H1 (cell line): ENCODE measurements around the gene COX7A1. TPM values are rescaled to one million over a fixed set of nuclear protein-coding genes. Genes with fewer than 3 reads are reported as not detected.

Source experiments
- CTCF ChIA-PET: fragments of 300-600 bp; sonication (Branson Sonifier 250); formaldehyde crosslinking; loops from one replicate; lab custom pipeline; 2021; ENCODE audit not compliant: partially characterized antibody; lab: Charles Lee
- POLR2A ChIA-PET: fragments of 300-600 bp; sonication (Branson Sonifier 250); formaldehyde crosslinking; loops from one replicate; lab custom pipeline; 2021; ENCODE audit warnings: inconsistent platforms; ENCODE audit not compliant: partially characterized antibody; lab: Charles Lee
- DNase-seq, 2 experiments: peaks; one replicate each; pipeline versions ENCODE4 v3.0.0 to v3.0.0-alpha.2; 2010 to 2022; ENCODE audit warnings: low spot score in 2 of 2, low read depth in 1 of 2, mixed read lengths in 1 of 2
- FAIRE-seq: peaks from 2 replicates; lab custom pipeline; 2011; peaks lifted over from hg19 to GRCh38; lab: Jason Lieb, UNC
- H2AFZ ChIP-seq: 2 replicates; pipeline ENCODE4 v1.8.1; 2012; ENCODE audit warnings: low read length, inconsistent platforms
- H2AK5ac ChIP-seq: 2 replicates; pipeline ENCODE4 v1.6.1; 2013; ENCODE audit warnings: low read depth, low read length
- H2BK120ac ChIP-seq: replicated peaks from 2 replicates; pipeline ENCODE3; 2013; ENCODE audit warnings: low read depth, low read length, inconsistent platforms
- H2BK12ac ChIP-seq: 2 replicates; pipeline ENCODE4 v1.6.1; 2013; ENCODE audit warnings: low read depth, low read length
- H2BK15ac ChIP-seq: 2 replicates; pipeline ENCODE4 v1.6.1; 2013; ENCODE audit warnings: low read length
- H2BK20ac ChIP-seq: 2 replicates; pipeline ENCODE4 v1.6.1; 2013; ENCODE audit warnings: low read length
- H2BK5ac ChIP-seq: 2 replicates; pipeline ENCODE4 v1.6.1; 2013; ENCODE audit warnings: low read depth, low read length
- H3K14ac ChIP-seq: 2 replicates; pipeline ENCODE4 v1.6.1; 2013; ENCODE audit warnings: inconsistent platforms; ENCODE audit not compliant: insufficient read length
- H3K18ac ChIP-seq: 2 replicates; pipeline ENCODE4 v1.6.1; 2013; ENCODE audit warnings: low read length; ENCODE audit errors: extremely low read depth
- H3K23ac ChIP-seq: 2 replicates; pipeline ENCODE4 v1.6.1; 2013; ENCODE audit warnings: inconsistent platforms; ENCODE audit not compliant: insufficient read length
- H3K23me2 ChIP-seq: 2 replicates; pipeline ENCODE4 v1.6.1; 2013; ENCODE audit warnings: low read depth, low read length
- H3K27ac ChIP-seq: 2 replicates; pipeline ENCODE4 v1.6.1; 2011; ENCODE audit warnings: low read depth, low read length, inconsistent platforms
- H3K27me3 ChIP-seq, 4 experiments: replicated peaks in 1 of 4; 1 replicate in 1 of 4; 2 replicates in 3 of 4; pipeline versions ENCODE4 v1.6.1 to v1.8.1; 2011 to 2013; ENCODE audit warnings: low read length in 3 of 4, mild to moderate bottlenecking in 3 of 4, inconsistent platforms in 2 of 4, mixed read lengths in 2 of 4, moderate library complexity in 1 of 4; ENCODE audit not compliant: control insufficient read depth in 3 of 4, insufficient read depth in 3 of 4; ENCODE audit errors: extremely low read depth in 1 of 4
- H3K36me3 ChIP-seq, 4 experiments: 2 replicates each; pipeline versions ENCODE4 v1.6.1 to v1.8.1; 2011 to 2013; ENCODE audit warnings: mild to moderate bottlenecking in 4 of 4, low read length in 3 of 4, moderate library complexity in 2 of 4, control low read depth in 1 of 4, inconsistent platforms in 1 of 4; ENCODE audit not compliant: insufficient read depth in 4 of 4, control insufficient read depth in 2 of 4
- H3K4ac ChIP-seq: replicated peaks from 2 replicates; pipeline ENCODE3; 2013; ENCODE audit warnings: low read length, low read depth, mixed read lengths, inconsistent platforms; ENCODE audit not compliant: insufficient read length
- H3K4me1 ChIP-seq, 4 experiments: replicated peaks in 1 of 4; 1 replicate in 1 of 4; 2 replicates in 3 of 4; pipeline versions ENCODE4 v1.6.1 to v1.8.1; 2011 to 2013; ENCODE audit warnings: low read length in 3 of 4, inconsistent platforms in 2 of 4, mixed read lengths in 1 of 4; ENCODE audit not compliant: insufficient read depth in 4 of 4, control insufficient read depth in 3 of 4
- H3K4me2 ChIP-seq, 2 experiments: 2 replicates each; pipeline versions ENCODE4 v1.6.1 to v1.8.1; 2011 to 2013; ENCODE audit warnings: low read depth in 2 of 2, low read length in 2 of 2, control low read depth in 1 of 2, inconsistent platforms in 1 of 2, mild to moderate bottlenecking in 1 of 2; ENCODE audit not compliant: insufficient read depth in 1 of 2
- H3K4me3 ChIP-seq, 4 experiments: fragments of 200-600, 300-600 bp in 1 of 4; sonication (generic), shearing (Covaris generic), sonication (Bioruptor Twin) in 1 of 4; 2 replicates each; pipeline versions ENCODE4 v1.5.1 to v1.8.1; 2011 to 2016; ENCODE audit warnings: low read length in 4 of 4, low read depth in 3 of 4, control low read depth in 2 of 4, inconsistent platforms in 2 of 4, mild to moderate bottlenecking in 2 of 4, mixed read lengths in 1 of 4, moderate library complexity in 1 of 4; ENCODE audit not compliant: insufficient read depth in 2 of 4; ENCODE audit errors: extremely low read depth in 1 of 4
- H3K56ac ChIP-seq: replicated peaks from 2 replicates; pipeline ENCODE3; 2013; ENCODE audit warnings: low read depth, mild to moderate bottlenecking, mixed read lengths, low read length, inconsistent platforms; ENCODE audit not compliant: insufficient read length
- H3K79me1 ChIP-seq: 2 replicates; pipeline ENCODE4 v1.6.1; 2013; ENCODE audit warnings: low read depth, low read length, control low read depth
- H3K79me2 ChIP-seq, 2 experiments: 2 replicates each; pipeline versions ENCODE4 v1.6.1 to v1.8.1; 2012 to 2013; ENCODE audit warnings: low read length in 2 of 2, mild to moderate bottlenecking in 2 of 2, inconsistent platforms in 1 of 2; ENCODE audit not compliant: insufficient read depth in 2 of 2, control insufficient read depth in 1 of 2
- H3K9ac ChIP-seq, 4 experiments: replicated peaks in 1 of 4; 1 replicate in 1 of 4; 2 replicates in 3 of 4; pipeline versions ENCODE4 v1.6.1 to v1.8.1; 2011 to 2013; ENCODE audit warnings: low read depth in 3 of 4, low read length in 3 of 4, control low read depth in 2 of 4, mild to moderate bottlenecking in 2 of 4, moderate library complexity in 2 of 4, inconsistent platforms in 1 of 4; ENCODE audit errors: extremely low read depth in 1 of 4
- H3K9me3 ChIP-seq, 2 experiments: 2 replicates each; pipeline versions ENCODE4 v1.6.1 to v1.8.1; 2012 to 2013; ENCODE audit warnings: mild to moderate bottlenecking in 2 of 2, moderate library complexity in 2 of 2, control low read depth in 1 of 2, inconsistent platforms in 1 of 2, low read depth in 1 of 2, low read length in 1 of 2, mixed read lengths in 1 of 2; ENCODE audit not compliant: insufficient read depth in 2 of 2
- H4K20me1 ChIP-seq, 2 experiments: replicated peaks in 1 of 2; 2 replicates each; pipeline versions ENCODE3 to v1.8.1; 2011 to 2013; ENCODE audit warnings: inconsistent platforms in 2 of 2, low read length in 2 of 2, mild to moderate bottlenecking in 1 of 2; ENCODE audit not compliant: insufficient read depth in 2 of 2, control insufficient read depth in 1 of 2
- H4K5ac ChIP-seq: 2 replicates; pipeline ENCODE4 v1.6.1; 2013; ENCODE audit warnings: low read length, low read depth, mixed read lengths, inconsistent platforms; ENCODE audit not compliant: insufficient read length
- H4K8ac ChIP-seq: 2 replicates; pipeline ENCODE4 v1.8.0; 2013; ENCODE audit warnings: mild to moderate bottlenecking, moderate library complexity, low read length, inconsistent platforms; ENCODE audit not compliant: insufficient read depth; ENCODE audit errors: extremely low read depth
- H4K91ac ChIP-seq: replicated peaks from 2 replicates; pipeline ENCODE3; 2013; ENCODE audit warnings: low read length, mixed read lengths, inconsistent platforms; ENCODE audit not compliant: insufficient read length
- CHD1 ChIP-seq: IDR thresholded peaks from 2 replicates; pipeline ENCODE4 v1.6.1; 2012; ENCODE audit warnings: low read depth, low read length, improper control_type of control experiment
- SAP30 ChIP-seq: fragments of 300-600 bp; sonication (generic); IDR thresholded peaks from 2 replicates; pipeline ENCODE4 v1.7.1; 2012; ENCODE audit warnings: low read length, moderate library complexity, mild to moderate bottlenecking, inconsistent platforms; ENCODE audit not compliant: insufficient read depth, insufficient replicate concordance
- WGBS, 2 experiments: shearing (Covaris generic) in 1 of 2; methylation state at CpG; one replicate each; pipeline versions ENCODE4 v1.1.6 to v1.1.7; 2013 to 2015; ENCODE audit warnings: low lambda C conversion rate in 2 of 2, mixed read lengths in 2 of 2, inconsistent platforms in 1 of 2, low coverage in 1 of 2, missing lambda C conversion rate in 1 of 2; ENCODE audit not compliant: insufficient replicate concordance in 2 of 2, insufficient coverage in 1 of 2, insufficient read length in 1 of 2; ENCODE audit errors: extremely low coverage in 1 of 2, missing lambda C conversion rate in 1 of 2; 5-methylcytosine and 5-hydroxymethylcytosine counted together
- polyA plus RNA-seq, 7 experiments: library from polyadenylated mRNA; depleted of rRNA in 3 of 7; stranded (reverse) in 5 of 7; unstranded in 2 of 7; fragments of >200 nt in 5 of 7; fragments of 200-250 nt in 2 of 7; gene quantifications; 1 replicate in 5 of 7; 2 replicates in 1 of 7; 4 replicates in 1 of 7; pipeline versions ENCODE4 v1.2.1 to v1.2.3, GENCODE V29; 2011 to 2013; ENCODE audit warnings: missing spikeins in 2 of 7, mixed read lengths in 2 of 7
- total RNA-seq: library from RNA; stranded (reverse); fragmentation: NEBNext Ultra II Directional; extraction: Animal tissue kit (Norgen Biotek cat#: 25700); gene quantifications from 2 replicates; pipeline ENCODE4 v1.2.1, GENCODE V29; 2021

The COX7A1 gene
- total and polyA plus RNA-seq, 2 of the 8 experiments (the other 6 are each of a cell fraction or from before 2014, with no cell fraction given) = 0.60 TPM

- H3K36me3 ChIP-seq = peaks cover 12 to 41% (median 23%) of the 10 kb centered on the region in 4 experiments
- H3K27ac ChIP-seq = no peak overlapping the region
- H4K8ac ChIP-seq = no peak overlapping the region
- no peak overlapping the region for H2BK12ac ChIP-seq
- H3K79me2 ChIP-seq = no peaks in the 10 kb centered on the region
- H3K9ac ChIP-seq = 0 out of 7 replicates have a peak overlapping the region, but pooled peaks of 1 of the 4 experiments have one; percentile 22
- POLR2A ChIA-PET = interaction anchor here (0.6 to 4.2 kb wide), 17 partner anchors 8 to 339 kb away, joined by 3 to 29 read pairs (median 4); partner anchors contain the start of genes POLR2I, TBCB and ZNF566
- no peak overlapping the region for H3K4ac ChIP-seq
- CTCF ChIA-PET = interaction anchor here (0.8 to 2.9 kb wide), 4 partner anchors 14 to 22 kb away, joined by 3 to 17 read pairs (median 4); no protein-coding TSS in a partner anchor
- no peak overlapping the region for H4K5ac ChIP-seq
- H3K9me3 ChIP-seq = no peaks in the 10 kb centered on the region
- no peak overlapping the region for H2BK120ac ChIP-seq
- H3K14ac ChIP-seq = no peak overlapping the region
- no peak overlapping the region for H3K18ac ChIP-seq
- WGBS, 2 experiments = 95% methylated on average over 5 of the region's 5 CpGs; no CpG with 5 or more reads in 1 of the 2 experiments
- H2AK5ac ChIP-seq = no peak overlapping the region
- no peak overlapping the region for H2BK20ac ChIP-seq
- H2BK5ac ChIP-seq = no peak overlapping the region
- no peak overlapping the region for H4K91ac ChIP-seq
- no peak overlapping the region for H3K23ac ChIP-seq
- FAIRE-seq = no peak
- H3K56ac ChIP-seq = no peak overlapping the region
- H3K4me3 ChIP-seq = no peak overlapping the region
- H3K23me2 ChIP-seq = peaks cover 13% of the 10 kb centered on the region; the same call in 1 of the 2 replicates
- H4K20me1 ChIP-seq = peaks cover 0 to 12% of the 10 kb centered on the region in 2 experiments
- no peak for DNase-seq
- peaks cover 0 to 5% (median 0%) of the 10 kb centered on the region in 4 experiments; a peak in 1 of 7 replicates for H3K4me1 ChIP-seq
- H3K27me3 ChIP-seq = no peaks in the 10 kb centered on the region
- H2BK15ac ChIP-seq = no peak overlapping the region
- peak overlapping the region in 1 of 2 experiments; percentile 97; a peak in 1 of 4 replicates for H3K4me2 ChIP-seq
- H3K79me1 ChIP-seq = no peaks in the 10 kb centered on the region
- no peak overlapping the region for H2AFZ ChIP-seq
- TF ChIP-seq SAP30 (no peak), CHD1 (no peak)
These were observed 1.7 kb downstream of the COX7A1 start for GRCh38 chr19:36150586-36150985.
